CD4-positive, alpha-beta T cell treated with Interleukin-4 for 4 hours (primary cell): ENCODE measurements around the gene ACAP3.

Source experiments
- DNase-seq: peaks from one replicate; pipeline ENCODE4 v3.0.0-alpha.2; 2020

ACAP3 gene

DNA sequence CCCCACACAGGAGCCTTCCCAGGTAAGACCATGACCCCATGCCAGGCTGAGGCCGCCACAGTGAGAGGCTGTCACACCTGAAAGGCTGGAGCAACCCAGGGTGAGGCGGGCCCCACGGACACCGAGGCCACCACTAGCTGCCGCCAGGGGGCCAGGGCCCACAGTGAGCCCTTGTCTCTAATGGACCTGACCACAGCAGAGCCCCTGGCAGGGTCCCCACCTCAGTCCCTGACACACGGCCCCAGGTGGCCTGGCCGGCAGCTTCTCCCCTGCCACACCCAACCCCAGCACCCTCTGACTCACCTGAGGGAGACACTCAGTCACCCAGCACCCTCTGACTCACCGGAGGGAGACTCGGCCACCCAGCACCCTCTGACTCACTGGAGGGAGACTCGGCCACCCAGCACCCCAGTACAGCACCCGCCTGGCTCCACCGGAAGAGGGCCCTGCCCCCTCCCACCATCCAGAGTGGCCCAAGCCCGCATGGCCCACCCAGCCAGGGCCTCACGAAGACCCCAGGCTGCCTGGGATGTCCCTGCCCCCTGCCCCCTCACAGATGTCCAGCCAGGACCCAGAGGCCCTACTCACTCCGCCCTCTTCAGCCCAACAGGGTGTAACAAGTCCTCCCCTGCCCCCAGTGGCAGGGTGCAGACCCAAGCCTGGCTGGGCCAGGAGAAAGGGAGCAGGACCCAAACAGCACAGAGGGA lies 37.1 kb upstream of the ACAP3 start:
- DNase-seq = peak; percentile 69

DNA sequence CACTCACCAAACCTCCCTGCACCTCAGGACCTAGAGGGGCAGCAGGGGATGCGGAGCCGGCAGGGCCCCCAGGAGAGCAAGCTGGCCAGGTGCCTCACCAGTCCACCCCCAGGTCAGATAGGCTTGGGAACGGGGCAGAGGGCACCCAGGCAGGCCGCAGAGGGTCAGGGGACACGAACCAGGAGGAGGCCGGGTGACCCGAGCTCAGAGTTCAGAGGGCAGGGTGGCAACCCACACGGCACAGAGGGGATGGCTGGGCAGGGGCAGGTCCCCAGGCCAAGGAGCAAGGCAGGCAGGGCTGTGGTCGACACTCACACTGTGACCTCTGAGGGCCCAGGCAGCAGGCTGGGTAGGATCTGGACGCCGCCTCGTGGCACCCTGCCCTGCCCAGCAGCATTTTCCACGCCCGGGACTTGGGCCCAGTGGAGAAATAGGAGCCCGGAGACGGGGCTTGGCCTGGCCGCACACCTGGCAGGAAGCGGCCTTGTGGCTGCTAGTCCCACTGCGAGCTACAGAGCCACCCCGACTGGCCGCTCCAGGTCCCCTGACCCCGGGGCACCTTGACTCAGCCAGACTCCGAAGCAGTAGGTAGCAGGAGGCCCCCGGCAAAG lies 36.2 kb upstream of the ACAP3 start:
- DNase-seq = no peak

GRCh38 chr1:1342584-1343115 lies 34.9 kb upstream of the ACAP3 start:
- no peak for DNase-seq

DNA sequence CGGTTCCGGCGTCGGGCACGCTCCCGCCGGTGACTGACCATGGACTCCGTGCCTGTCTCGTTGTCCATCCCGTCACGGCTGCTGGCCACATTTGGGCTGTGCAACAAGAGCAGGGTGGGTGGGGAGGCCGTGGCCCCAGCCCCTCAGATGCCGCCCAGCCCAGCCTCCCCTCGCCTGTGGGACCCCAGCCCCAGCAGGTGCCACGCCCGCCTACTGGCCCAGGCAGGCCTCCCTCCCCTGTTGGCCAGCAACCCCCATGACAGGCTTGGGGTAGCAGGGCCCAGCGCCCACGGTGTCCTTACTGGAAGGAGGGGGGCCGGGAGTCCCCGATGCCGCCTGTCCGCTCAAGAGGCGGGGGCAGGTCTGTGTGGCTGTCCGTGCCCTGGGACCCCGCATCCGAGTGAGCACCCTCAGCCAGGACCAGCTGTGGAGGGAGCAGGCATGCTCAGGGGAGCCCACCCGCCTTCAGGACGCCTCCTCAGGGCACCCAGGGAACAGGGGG lies 34.4 kb upstream of the ACAP3 start:
- DNase-seq = no peak

- DNase-seq = no peak
Measured at GRCh38 chr1:1341549-1342021, 33.9 kb upstream of the ACAP3 start.

DNA sequence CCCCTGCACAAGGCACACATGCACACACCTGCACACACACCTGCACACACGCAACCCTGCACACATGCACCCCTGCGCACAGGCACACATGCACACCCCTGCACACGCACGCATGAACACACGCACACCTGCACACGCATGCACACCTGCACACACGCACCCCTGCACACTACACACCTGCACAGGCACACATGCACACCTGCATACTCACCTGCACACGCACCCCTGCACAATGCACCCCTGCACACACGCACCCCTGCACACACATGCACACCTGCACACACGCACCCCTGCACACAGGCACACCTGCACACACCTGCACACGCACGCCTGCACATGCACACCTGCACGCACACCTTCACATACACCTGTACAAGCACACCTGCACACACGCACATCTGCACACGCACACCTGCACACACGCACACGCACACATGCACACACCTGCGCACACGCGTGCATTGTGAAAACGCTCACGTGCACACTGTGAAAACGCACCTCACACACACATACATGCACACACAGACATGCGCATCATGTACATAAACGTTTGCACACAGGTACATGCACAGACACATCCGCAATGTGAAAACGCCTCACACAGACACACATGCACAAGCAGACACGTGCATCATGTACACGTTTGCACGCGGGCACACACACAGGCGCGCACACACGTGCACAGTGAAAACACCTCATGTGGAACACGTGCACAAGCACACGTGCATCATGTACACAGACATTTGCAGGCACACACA lies 33.2 kb upstream of the ACAP3 start:
- DNase-seq = no peak

- DNase-seq = no peak
Measured at GRCh38 chr1:1340185-1340584, 32.5 kb upstream of the ACAP3 start.

- no peak for DNase-seq
Measured at GRCh38 chr1:1338278-1338677, 30.5 kb upstream of the ACAP3 start.

DNA sequence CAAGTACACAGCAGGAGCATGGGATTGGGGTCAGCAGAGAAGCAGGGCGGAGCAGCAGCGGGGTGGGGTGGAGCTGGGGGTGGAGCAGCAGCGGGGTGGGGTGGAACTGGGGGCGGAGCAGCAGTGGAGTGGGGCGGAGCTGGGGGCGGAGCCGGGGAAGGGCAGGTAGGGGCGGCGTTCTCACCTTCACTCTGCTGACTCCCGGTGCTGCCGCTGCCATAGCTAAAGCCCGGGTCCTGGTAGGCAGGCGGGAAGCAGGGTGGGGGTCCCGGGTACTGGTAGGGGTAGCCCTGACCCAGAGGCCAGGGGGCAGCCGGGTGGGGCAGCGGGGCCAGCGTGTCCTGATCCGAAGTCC lies 30.0 kb upstream of the ACAP3 start:
- no peak for DNase-seq

DNA sequence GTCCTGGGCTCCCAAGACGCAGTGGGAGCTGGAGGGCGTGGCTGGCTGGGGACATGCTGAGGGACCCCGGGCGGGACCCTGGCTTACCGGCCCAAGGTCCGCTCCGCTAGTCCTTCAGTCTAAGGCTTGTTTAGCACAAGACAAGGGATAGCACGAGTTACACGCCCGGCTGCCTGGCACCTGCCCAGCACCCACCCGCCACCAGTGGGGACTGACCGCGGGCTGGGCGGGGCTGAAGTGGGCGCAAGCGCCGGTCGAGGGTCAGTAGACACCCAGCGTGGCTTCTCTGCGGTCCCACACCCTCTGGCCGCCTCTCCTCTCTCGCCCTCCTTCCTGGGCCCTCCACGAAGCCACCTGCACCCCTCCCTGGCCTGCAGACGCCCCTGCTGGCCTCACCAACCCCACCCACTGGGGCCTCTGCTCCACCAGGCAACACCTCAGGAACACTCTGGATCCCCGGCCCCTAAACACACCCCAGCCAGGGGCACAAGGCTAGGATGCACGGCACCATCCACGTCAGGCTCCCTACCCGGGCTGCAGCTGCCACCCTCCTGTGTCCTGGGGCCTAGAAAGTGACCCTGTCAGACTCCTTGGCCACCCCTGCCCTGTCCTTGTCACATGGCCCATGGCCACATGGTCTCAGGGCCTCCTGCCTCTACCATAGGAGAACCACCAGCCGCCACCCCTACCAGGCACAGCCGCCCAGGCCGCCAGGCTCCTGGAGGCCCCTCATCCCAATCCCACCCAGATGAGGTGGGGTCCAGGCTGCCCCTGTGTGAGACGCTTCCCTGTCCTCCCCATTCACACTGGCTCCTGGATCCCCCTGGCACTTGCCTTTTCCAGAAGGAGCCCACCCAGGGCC lies 29.4 kb upstream of the ACAP3 start:
- DNase-seq = no peak

GRCh38 chr1:1336446-1336845 lies 28.7 kb upstream of the ACAP3 start:
- DNase-seq = no peak

- no peak for DNase-seq
Measured at GRCh38 chr1:1335792-1336248, 28.1 kb upstream of the ACAP3 start.

GRCh38 chr1:1335283-1335682 lies 27.6 kb upstream of the ACAP3 start:
- no peak for DNase-seq

DNA sequence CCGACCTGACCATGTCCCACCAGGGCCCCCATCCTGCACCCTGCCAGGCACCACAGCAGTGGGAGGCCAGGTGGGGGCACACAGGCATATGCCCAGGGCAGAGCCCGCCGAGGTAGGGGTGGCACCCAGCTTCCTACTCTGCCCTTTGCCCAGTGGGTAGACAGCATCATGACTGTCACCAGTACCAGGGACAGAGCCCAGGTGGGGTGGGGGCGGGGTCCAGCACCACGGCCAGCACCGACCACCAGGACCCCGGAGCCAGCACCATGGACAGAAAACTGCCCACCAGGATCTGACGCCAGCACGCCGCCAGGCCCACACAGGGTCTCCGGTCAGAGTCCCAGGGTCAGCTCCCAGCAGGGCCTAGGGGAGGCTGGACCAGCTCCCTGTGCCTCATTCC lies 27.1 kb upstream of the ACAP3 start:
- DNase-seq = no peak

GRCh38 chr1:1333551-1334241 lies 26.0 kb upstream of the ACAP3 start:
- DNase-seq = no peak

- DNase-seq = no peak
Measured at GRCh38 chr1:1332774-1333480, 25.2 kb upstream of the ACAP3 start.

DNA sequence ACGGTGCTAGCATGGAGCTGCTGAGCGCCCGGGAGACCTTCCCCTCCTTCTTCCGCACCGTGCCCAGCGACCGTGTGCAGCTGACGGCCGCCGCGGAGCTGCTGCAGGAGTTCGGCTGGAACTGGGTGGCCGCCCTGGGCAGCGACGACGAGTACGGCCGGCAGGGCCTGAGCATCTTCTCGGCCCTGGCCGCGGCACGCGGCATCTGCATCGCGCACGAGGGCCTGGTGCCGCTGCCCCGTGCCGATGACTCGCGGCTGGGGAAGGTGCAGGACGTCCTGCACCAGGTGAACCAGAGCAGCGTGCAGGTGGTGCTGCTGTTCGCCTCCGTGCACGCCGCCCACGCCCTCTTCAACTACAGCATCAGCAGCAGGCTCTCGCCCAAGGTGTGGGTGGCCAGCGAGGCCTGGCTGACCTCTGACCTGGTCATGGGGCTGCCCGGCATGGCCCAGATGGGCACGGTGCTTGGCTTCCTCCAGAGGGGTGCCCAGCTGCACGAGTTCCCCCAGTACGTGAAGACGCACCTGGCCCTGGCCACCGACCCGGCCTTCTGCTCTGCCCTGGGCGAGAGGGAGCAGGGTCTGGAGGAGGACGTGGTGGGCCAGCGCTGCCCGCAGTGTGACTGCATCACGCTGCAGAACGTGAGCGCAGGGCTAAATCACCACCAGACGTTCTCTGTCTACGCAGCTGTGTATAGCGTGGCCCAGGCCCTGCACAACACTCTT lies 24.5 kb upstream of the ACAP3 start:
- no peak for DNase-seq

- DNase-seq = no peak
Measured at GRCh38 chr1:1331068-1331965, 23.6 kb upstream of the ACAP3 start, which contains the start of gene TAS1R3. Gene TAS1R3 (plus strand): TSS chr1:1331280. CDS start chr1:1331346, 66 bp downstream.

- no peak for DNase-seq
Measured at GRCh38 chr1:1330366-1331067, 22.8 kb upstream of the ACAP3 start.
